GM21529 (cell line): ENCODE results near the gene NCKAP5.
"Not testable (repeated sequence)": the region's sequence is repeated elsewhere in the genome, so short reads cannot be mapped to it uniquely, and the experiment has no call there.

ENCODE experiments used
- ATAC-seq: cut with Tn5 transposase; IDR thresholded peaks from one replicate; pipeline ENCODE4 v1.9.1; 2021; ENCODE audit not compliant: unreplicated experiment

Gene NCKAP5

DNA sequence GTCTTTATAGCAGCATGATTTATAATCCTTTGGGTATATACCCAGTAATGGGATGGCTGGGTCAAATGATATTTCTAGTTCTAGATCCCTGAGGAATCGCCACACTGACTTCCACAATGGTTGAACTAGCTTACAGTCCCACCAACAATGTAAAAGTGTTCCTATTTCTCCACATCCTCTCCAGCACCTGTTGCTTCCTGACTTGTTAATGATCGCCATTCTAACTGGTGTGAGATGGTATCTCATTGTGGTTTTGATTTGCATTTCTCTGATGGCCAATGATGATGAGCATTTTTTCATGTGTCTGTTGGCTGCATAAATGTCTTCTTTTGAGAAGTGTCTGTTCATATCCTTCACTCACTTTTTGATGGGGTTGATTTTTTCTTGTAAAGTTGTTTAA is 868.5 kb downstream of the NCKAP5 start:
- not testable (repeated sequence) for ATAC-seq

- ATAC-seq = not testable (repeated sequence)
Measured at GRCh38 chr2:132698347-132698746, 869.9 kb downstream of the NCKAP5 start.

- ATAC-seq = no peak
Measured at GRCh38 chr2:132697556-132698205, 870.6 kb downstream of the NCKAP5 start.

- ATAC-seq = no peak
Measured at GRCh38 chr2:132692816-132693215, 875.4 kb downstream of the NCKAP5 start.

- ATAC-seq = no peak
Measured at GRCh38 chr2:132691556-132691955, 876.7 kb downstream of the NCKAP5 start.

DNA sequence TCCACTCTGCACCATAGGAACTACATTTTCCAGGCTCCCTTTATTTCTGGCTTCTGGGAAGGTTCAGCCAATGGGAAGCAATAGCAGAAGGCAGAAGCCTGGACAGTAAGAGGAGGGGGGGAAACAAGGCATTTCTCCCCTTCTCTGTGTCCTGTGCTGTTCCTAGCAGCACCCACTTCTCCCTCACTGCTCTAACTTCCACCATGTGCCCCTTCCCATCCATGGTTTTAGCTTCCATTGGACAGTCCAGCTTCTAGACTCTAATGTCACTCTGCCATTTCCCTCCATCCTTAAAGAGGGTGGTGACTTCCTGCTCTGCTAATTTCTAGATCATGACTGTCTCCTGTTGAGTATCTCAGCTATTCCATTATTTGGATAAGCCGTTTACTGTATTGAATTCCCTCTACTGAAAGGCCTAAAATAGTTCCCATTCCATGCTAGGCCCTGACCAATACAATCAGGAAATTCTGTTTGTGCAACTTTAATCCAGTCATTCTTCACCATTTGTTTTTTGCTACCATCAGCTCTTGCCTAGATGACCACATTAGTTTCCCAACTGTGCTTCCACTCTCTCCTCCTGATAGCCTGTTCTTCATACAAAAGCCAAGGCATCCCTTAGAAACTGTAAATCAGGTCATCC is 877.5 kb downstream of the NCKAP5 start:
- no peak for ATAC-seq

DNA sequence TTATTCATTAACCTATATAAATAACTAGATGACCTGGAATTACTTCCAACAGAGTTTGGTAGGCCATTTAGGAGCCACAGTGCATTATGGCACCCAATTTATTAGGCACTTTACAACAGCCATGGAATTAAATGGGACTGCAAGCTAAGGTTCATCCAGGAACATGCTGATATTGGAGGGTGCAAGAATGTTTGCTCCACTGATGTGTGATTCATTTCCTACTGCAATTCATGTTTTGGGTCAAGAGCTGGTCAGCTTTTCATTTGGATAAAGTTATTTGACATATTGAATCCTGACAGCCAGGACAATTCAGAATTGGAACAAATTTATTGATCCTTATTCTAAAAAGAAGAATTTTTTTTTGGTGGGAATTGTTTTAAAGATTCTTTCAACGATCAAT is 886.5 kb downstream of the NCKAP5 start:
- no peak for ATAC-seq

GRCh38 chr2:132680544-132680943 is 887.7 kb downstream of the NCKAP5 start:
- ATAC-seq = no peak

GRCh38 chr2:132678483-132678882 is 889.8 kb downstream of the NCKAP5 start:
- ATAC-seq = no peak

GRCh38 chr2:132677661-132678060 is 890.6 kb downstream of the NCKAP5 start:
- ATAC-seq = no peak

DNA sequence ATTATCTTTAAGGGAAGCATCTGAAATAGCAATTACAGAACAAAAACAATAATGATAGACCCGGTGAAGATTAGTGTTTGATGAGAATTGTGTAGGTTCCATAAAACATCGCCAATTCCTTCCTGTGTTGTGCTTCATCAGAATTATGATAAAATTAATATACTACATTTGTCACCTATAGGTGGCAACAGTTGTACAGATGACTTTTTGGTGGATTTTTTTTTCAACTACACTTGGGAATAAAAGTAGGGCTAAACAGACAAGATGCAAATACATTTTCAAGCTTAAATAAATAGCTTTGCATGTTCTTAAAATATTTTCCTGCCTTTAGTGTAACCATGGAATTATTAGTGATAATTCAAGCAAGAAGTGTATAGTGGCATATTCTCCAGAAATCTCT is 891.3 kb downstream of the NCKAP5 start:
- ATAC-seq = no peak

GRCh38 chr2:132671151-132671835 is 897.0 kb downstream of the NCKAP5 start:
- no peak for ATAC-seq

- ATAC-seq = no peak
Measured at GRCh38 chr2:132670496-132671150, 897.6 kb downstream of the NCKAP5 start.

DNA sequence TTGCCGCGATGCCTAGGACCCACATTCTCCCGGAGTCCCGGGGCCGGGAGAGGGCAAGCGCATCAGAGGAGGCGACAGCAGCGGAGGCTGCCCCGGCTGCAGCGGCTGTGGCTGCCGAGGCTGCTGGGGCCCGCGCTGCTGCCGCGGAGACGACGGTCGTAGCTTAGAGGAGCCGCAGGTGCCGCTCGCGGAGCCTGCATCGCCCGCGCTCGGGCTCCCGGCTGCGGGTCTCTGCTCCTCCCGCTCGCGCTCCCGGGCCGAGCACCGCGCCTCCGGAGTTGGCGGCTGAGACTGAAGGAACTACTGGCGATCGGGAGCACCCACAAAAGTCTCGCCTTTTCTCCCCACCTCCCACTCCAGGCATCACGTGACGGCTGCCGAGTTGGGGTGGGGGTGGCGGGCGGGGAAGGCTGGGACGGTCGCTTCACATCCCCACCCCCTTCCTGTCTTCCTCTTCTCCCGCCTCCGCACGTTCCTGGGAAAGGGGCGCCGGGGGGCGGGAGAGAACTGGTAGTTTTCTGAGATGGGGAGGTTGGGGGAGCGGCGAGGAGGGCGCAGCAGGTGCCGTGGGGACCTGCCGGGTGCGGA is 898.3 kb downstream of the NCKAP5 start, which contains the start of gene LYPD1:
LYPD1 (minus strand) TSS at position 298 of the 588 bp plus-strand sequence; CDS start at position 25, 273 bp downstream.
- ATAC-seq = no peak

- no peak for ATAC-seq
Measured at GRCh38 chr2:132668987-132669907, 899.0 kb downstream of the NCKAP5 start.

- ATAC-seq = no peak
Measured at GRCh38 chr2:132668189-132668823, 900.0 kb downstream of the NCKAP5 start.

DNA sequence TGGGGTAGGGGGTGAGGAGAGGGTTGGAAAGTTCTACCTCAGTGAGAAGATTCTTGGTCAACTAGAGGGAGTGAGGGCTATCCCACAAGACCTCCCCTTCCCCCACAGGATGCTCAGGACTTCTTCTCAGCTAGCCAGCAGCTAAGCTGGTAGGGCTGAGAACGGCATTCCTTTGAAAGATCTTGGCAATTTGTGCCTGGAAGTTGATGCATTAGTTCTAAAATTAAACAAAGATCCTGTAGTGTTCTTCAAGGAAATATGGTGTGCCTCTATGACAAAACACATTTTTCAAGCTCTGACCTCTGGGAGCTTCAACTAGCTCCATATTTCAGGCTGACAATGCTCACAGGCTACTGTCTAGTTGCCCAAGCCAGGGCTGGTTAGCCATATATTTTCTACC is 900.6 kb downstream of the NCKAP5 start:
- ATAC-seq = no peak

DNA sequence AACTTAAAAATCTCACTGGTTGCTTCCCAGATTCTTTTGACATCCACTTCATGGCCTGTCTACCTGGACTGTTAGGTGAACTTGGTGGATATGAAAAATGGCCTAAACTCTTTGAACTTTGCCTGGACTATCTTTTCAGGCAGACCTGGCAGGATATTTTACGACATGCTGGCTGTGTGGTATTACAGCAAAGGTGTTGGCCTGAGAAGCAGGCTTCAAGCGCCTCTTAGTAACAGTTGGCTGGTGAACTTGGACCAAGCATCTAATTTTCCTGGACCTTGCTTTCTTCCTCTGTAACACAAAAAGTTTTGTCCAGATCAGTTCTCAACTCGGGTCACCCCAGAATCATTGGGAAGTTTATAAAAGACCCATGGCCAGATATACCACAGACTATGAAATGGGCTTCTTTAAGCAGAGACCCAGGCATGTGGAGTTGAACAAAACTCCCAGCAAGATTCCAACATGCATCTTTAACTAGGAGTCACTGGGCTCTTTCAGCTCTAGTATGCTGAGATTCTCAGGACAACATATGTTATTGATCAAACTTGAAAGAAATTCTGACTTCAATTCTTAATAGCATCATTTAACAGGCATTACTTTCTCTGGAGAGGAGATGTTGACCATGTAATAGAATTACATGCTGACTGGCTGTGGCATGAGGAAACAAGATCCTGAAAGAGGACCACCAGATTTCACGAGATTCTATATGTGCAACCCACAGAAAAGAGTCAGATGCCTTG is 902.7 kb downstream of the NCKAP5 start:
- ATAC-seq = no peak

DNA sequence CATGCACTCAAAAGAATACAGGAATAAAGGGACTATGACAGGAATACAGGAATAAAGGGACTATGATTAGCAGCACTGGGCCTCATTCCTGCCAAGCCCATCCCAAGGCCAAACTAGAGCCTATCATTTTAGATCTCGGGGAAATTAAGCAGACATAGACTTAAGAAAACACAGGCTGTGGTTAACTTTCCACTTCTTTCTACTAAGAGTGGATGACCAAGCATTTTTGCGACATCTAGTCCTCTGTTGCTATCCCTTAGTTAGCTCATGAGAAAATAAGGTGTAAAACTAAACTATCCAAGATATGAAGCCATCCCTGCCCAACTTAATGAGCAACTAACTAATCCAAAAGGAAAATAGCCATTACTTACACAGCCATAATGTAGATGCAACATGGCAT is 904.2 kb downstream of the NCKAP5 start:
- ATAC-seq = no peak
